Nasal cavity respiratory epithelium epithelial cell of viscerocranial mucosa (primary cell): ENCODE measurements around the gene KRTAP12-1. TPM values are rescaled to one million over a fixed set of nuclear protein-coding genes. Genes with fewer than 3 reads are reported as not detected.

ENCODE experiments used
- total RNA-seq: library from RNA; depleted of rRNA; stranded (reverse); fragments of >200 nt; gene quantifications from 2 replicates; pipeline ENCODE4 v1.2.3, GENCODE V29; 2014

The KRTAP12-1 gene, protein sequence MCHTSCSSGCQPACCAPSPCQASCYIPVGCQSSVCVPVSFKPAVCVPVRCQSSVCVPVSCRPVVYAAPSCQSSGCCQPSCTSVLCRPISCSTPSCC
- not detected in 2 replicates for total RNA-seq

DNA sequence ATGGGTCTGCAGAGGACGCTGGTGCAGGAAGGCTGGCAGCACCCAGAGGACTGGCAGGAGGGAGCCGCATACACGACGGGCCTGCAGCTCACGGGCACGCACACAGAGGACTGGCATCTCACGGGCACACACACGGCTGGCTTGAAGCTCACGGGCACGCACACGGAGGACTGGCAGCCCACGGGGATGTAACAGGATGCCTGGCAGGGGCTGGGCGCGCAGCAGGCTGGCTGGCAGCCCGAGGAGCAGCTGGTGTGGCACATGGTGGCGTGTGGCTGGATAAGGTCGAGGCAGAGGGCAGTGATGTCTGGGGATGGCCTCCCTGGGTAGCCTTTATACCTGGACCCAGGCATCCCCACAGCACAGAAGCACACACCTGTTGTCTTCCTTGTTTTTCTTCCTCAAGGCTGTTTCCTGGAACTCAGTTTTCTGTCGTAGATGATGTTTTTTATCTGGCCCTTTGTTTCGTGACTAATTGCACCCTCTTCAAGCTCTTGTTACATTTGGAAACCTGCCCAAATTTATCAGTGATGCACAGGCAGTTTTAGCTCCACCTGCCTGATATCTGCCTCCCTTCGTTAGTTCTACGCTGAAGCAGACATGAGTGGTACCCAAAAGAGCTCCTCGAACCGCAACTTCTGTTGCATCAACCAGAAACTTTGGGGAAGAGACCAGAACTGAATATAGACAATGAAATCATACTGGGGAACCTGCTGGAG lies at the start of gene KRTAP12-1:
Gene KRTAP12-1, minus strand, starts transcription at position 303 of the 719 bp plus-strand sequence. Its CDS starts 40 bp downstream, at position 263.

DNA sequence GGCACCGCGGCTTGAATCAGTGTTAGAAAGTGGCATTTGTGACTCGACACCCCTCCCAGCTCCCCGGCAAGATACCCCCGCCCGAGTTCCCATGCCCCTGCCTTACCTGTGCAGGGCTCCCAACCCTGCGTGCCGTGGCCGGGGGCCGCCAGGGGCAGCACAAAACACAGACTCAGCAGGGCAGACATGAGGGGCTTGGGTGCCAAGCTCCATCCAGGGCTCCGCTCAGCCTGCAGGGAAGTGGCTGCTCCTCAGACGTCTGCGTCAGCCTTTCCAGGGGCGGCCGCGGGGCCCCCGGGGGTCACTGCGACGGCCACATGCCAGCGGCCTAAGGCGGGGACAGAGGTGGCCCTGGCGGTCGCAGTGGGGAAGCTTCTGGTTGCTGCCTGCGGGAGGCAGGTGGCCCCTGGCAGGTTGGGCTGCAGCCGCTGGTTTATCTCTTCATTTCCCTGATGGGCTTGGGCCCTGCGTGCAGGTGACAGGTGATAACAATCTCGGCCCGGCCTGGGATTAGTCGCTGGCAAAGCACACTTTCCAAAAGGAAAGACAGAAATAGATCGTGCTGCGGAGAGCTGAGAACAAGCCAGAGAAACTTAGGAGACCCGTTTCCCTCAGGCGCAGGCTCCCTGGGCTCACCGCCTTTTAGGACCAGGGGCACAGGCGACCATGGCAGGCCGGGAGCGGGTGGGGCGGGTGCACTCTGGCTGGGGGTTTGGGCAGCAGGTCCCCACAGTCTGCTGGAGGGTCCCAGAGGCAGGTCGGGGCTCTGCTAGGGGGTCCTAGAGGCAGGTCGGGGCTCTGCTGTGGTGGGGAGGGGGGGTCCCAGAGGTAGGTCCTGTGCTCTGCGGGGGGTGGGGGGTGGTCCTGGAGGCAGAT lies 29.6 kb upstream of the KRTAP12-1 start, which contains the start of gene TSPEAR:
Gene TSPEAR, minus strand, starts transcription at position 246 of the 876 bp plus-strand sequence. Its CDS starts 58 bp downstream, at position 188.

DNA sequence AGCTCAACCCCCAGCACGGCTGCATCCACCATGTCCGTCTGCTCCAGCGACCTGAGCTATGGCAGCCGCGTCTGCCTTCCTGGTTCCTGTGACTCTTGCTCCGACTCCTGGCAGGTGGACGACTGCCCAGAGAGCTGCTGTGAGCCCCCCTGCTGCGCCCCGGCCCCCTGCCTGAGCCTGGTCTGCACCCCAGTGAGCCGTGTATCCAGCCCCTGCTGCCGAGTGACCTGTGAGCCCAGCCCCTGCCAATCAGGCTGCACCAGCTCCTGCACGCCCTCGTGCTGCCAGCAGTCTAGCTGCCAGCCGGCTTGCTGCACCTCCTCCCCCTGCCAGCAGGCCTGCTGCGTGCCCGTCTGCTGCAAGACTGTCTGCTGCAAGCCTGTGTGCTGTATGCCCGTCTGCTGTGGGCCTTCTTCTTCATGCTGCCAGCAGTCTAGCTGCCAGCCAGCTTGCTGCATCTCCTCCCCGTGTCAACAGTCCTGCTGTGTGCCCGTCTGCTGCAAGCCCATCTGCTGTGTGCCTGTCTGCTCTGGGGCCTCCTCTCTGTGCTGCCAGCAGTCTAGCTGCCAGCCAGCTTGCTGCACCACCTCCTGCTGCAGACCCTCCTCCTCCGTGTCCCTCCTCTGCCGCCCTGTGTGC lies 15.3 kb upstream of the KRTAP12-1 start, which contains the start of gene KRTAP10-12:
Gene KRTAP10-12, plus strand, starts transcription at position 1 of the 639 bp plus-strand sequence. Its CDS starts 30 bp downstream, at position 31.

DNA sequence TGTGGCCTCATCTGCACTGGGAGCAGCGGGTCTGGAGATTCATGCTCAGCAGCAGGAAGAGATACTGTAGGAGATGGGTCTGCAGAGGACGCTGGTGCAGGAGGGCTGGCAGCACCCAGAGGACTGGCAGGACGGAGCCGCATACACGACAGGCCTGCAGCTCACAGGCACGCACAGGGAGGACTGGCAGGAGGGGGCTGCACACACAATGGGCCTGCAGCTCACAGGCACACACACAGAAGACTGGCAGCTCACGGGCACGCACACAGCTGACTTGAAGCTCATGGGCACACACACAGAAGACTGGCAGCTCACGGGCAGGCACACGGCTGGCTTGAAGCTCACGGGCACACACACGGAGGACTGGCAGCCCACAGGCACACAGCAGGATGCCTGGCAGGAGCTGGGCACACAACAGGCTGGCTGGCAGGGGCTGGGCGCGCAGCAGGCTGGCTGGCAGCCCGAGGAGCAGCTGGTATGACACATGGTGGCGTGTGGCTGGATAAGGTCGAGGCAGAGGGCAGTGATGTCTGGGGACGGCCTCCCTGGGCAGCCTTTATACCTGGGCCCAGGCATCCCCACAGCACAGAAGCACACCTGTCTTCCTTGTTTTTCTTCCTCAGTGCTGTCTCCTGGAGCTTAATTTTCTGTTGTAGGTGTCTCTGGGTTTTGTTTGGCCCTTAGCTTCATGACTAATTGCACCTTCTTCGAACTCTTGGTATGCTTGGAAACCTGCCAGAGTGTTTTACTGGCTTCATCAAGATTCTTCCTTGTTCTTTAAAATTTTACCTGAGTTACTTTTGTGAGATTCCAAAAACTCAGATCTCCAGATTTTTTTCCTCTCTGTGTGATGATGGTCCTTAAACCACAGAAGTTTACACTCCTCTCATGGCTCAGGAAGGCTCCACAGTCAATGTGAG lies 15.3 kb downstream of the KRTAP12-1 start, which contains the start of gene KRTAP12-2:
Gene KRTAP12-2, minus strand, starts transcription at position 527 of the 920 bp plus-strand sequence. Its CDS starts 41 bp downstream, at position 486.

DNA sequence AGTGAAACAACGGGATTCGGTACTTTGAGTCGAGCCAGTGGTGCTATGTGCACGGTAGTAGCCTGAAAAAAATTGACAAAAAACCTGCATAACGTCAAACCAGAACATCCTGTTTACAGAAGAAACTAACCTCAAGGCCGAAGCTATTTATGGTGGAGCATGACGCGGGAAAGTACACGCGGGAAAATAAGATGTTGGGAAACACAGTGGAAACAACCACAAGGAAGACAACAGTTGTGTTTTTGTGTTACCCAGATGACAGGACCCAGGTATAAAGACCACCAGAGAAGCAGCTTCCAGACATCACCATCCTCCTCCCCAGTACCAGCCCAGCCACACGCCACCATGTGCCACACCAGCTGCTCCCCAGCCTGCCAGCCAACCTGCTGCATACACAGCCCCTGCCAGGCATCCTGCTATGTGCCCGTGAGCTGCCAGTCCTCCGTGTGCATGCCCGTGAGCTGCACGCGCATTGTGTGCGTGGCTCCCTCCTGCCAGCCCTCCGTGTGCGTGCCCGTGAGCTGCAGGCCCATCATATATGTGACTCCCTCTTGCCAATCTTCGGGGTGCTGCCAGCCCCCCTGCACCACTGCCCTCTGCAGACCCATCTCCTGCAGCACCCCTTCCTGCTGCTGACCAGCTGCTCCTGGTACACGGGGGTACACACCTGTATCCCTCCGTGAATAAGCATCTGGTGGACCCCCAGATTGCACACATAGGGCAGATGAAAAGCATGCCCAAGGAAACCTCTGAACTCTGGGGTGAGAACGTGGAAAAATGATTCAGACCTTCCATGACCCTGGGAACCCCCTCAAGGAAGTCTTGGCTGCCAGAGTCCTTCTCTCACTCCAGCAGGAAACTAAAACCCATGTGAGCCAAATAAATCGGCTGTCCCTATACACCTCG lies 24.1 kb downstream of the KRTAP12-1 start, which contains the start of gene KRTAP12-3:
Gene KRTAP12-3, plus strand, starts transcription at position 298 of the 906 bp plus-strand sequence. Its CDS starts 48 bp downstream, at position 346.

DNA sequence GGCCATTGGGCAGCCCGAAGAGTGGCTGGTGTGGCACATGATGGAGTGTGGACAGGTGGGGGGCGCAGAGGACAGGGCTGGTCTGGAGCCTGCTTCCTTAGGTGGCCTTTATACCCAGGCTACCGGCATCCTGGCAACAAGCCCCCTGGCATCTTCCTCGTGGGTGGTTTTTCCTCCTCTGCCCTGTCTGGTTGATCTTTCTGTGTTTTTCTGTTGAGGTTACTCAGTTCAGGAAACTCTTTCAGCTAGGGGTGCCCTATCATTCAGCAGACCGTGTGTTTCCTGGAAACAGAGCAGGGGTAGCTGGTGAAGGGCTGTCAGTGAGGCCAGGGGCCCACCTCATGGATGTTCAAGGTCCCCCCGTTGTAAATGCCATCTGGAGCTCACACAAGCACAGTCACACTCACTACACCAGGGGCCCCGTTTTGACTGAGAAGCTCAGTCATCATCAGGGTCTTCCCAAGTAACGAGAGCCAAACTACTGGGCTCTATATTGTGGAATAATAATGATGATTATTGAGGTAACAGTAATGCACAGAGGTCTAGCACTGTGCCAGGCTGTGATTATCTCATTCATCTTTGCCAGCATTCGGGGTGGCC lies 27.3 kb downstream of the KRTAP12-1 start, which contains the start of gene KRTAP12-4:
Gene KRTAP12-4, minus strand, starts transcription at position 84 of the 600 bp plus-strand sequence. Its CDS starts 45 bp downstream, at position 39.

DNA sequence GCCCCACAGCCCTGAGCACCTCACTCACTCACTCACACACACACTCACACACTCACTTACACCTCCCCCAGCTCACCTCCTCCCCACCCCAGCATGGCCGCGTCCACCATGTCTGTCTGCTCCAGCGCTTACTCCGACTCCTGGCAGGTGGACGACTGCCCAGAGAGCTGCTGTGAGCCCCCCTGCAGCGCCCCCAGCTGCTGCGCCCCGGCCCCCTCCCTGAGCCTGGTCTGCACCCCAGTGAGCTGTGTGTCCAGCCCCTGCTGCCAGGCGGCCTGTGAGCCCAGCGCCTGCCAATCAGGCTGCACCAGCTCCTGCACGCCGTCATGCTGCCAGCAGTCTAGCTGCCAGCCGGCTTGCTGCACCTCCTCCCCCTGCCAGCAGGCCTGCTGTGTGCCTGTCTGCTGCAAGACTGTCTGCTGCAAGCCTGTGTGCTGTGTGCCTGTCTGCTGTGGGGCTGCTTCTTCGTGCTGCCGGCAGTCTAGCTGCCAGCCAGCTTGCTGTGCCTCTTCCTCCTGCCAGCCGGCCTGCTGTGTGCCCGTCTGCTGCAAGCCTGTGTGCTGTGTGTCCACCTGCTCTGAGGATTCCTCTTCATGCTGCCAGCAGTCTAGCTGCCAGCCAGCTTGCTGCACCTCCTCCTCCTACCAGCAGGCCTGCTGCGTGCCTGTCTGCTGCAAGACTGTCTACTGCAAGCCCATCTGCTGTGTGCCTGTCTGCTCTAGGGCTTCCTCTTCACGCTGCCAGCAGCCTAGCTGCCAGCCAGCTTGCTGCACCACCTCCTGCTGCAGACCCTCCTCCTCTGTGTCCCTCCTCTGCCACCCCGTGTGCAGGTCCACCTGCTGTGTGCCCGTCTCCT lies 35.4 kb downstream of the KRTAP12-1 start, which contains the start of gene KRTAP10-11:
Gene KRTAP10-11, plus strand, starts transcription at position 49 of the 856 bp plus-strand sequence. Its CDS starts 45 bp downstream, at position 94.

DNA sequence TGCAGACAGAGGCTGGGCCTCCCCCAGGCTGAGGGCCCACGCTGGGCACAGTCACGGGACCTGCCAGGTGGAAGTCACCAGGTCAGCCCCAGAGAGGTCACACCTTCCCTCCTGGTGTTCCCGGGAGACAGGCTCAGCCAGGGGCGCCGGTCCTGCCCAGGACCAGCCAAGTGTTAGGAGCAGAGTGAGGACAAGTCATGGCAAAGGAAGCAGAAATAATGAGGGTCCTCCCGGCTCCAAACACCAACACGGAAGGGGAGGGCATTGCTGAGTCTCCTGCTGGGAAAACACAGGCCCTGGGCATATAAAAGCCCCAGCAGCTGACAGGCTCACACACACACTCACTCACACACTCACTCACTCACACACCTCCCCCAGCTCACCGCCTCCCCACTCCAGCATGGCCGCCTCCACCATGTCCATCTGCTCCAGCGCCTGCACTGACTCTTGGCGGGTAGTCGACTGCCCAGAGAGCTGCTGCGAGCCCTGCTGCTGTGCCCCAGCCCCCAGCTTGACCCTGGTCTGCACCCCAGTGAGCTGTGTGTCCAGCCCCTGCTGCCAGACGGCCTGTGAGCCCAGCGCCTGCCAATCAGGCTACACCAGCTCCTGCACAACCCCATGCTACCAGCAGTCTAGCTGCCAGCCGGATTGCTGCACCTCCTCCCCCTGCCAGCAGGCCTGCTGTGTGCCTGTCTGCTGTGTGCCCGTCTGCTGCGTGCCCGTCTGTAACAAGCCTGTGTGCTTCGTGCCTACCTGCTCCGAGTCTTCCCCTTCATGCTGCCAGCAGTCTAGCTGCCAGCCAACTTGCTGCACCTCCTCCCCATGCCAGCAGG lies 44.7 kb downstream of the KRTAP12-1 start, which contains the start of gene KRTAP10-10:
Gene KRTAP10-10, plus strand, starts transcription at position 339 of the 833 bp plus-strand sequence. Its CDS starts 62 bp downstream, at position 401.

Other genes starting within 250 kb of the KRTAP12-1 start
- 0.34 and 1.4 TPM in 2 replicates for gene LRRC3, start 226.7 kb downstream of the KRTAP12-1 start, total RNA-seq
- gene KRTAP10-1, start 142.0 kb downstream of the KRTAP12-1 start, total RNA-seq = not detected in 2 replicates
- not detected in 2 replicates for gene KRTAP10-2, start 130.7 kb downstream of the KRTAP12-1 start, total RNA-seq
- not detected in 2 replicates for gene KRTAP10-3, start 123.4 kb downstream of the KRTAP12-1 start, total RNA-seq
- gene KRTAP10-4, start 108.4 kb downstream of the KRTAP12-1 start, total RNA-seq = not detected in 2 replicates
- not detected in 2 replicates for gene KRTAP10-5, start 101.6 kb downstream of the KRTAP12-1 start, total RNA-seq
- not detected in 2 replicates for gene KRTAP10-6, start 89.7 kb downstream of the KRTAP12-1 start, total RNA-seq
- gene KRTAP10-7, start 81.6 kb downstream of the KRTAP12-1 start, total RNA-seq = not detected in 2 replicates
- not detected in 2 replicates for gene KRTAP10-8, start 70.1 kb downstream of the KRTAP12-1 start, total RNA-seq
- not detected in 2 replicates for gene KRTAP10-9, start 55.1 kb downstream of the KRTAP12-1 start, total RNA-seq
- gene KRTAP10-10, start 44.8 kb downstream of the KRTAP12-1 start, total RNA-seq = not detected in 2 replicates
- gene KRTAP10-11, start 35.7 kb downstream of the KRTAP12-1 start, total RNA-seq = not detected in 2 replicates
- gene KRTAP12-4, start 27.5 kb downstream of the KRTAP12-1 start, total RNA-seq = not detected in 2 replicates
- not detected in 2 replicates for gene KRTAP12-3, start 24.2 kb downstream of the KRTAP12-1 start, total RNA-seq
- gene KRTAP12-2, start 15.2 kb downstream of the KRTAP12-1 start, total RNA-seq = not detected in 2 replicates
- gene KRTAP10-12, start 15.0 kb upstream of the KRTAP12-1 start, total RNA-seq = not detected in 2 replicates
- not detected in 2 replicates for gene TSPEAR, start 29.4 kb upstream of the KRTAP12-1 start, total RNA-seq
- gene UBE2G2, start 119.7 kb upstream of the KRTAP12-1 start, total RNA-seq = 80.3 and 124 TPM in 2 replicates
- 81.4 and 116 TPM in 2 replicates for gene SUMO3, start 135.9 kb upstream of the KRTAP12-1 start, total RNA-seq
- 156 and 164 TPM in 2 replicates for gene PTTG1IP, start 191.5 kb upstream of the KRTAP12-1 start, total RNA-seq
- 0.57 and 0.68 TPM in 2 replicates for gene ITGB2, start 238.7 kb upstream of the KRTAP12-1 start, total RNA-seq